Stimulated activated CD8-positive, alpha-beta memory T cell treated with anti-CD3 and anti-CD28 coated beads, Interleukin-4, amount 100 ng/mL, for 4 hours (primary cell): ENCODE data around the gene DCLRE1B.

Experiments
- DNase-seq, 2 donors: peaks; one replicate each; pipeline ENCODE4 v3.0.0-alpha.2; 2020; ENCODE audit warnings: low read depth in 2 of 2, low spot score in 1 of 2

The DCLRE1B gene

GRCh38 chr1:113886417-113887401 lies 18.4 kb upstream of the DCLRE1B start:
- DNase-seq: no peak

DNA sequence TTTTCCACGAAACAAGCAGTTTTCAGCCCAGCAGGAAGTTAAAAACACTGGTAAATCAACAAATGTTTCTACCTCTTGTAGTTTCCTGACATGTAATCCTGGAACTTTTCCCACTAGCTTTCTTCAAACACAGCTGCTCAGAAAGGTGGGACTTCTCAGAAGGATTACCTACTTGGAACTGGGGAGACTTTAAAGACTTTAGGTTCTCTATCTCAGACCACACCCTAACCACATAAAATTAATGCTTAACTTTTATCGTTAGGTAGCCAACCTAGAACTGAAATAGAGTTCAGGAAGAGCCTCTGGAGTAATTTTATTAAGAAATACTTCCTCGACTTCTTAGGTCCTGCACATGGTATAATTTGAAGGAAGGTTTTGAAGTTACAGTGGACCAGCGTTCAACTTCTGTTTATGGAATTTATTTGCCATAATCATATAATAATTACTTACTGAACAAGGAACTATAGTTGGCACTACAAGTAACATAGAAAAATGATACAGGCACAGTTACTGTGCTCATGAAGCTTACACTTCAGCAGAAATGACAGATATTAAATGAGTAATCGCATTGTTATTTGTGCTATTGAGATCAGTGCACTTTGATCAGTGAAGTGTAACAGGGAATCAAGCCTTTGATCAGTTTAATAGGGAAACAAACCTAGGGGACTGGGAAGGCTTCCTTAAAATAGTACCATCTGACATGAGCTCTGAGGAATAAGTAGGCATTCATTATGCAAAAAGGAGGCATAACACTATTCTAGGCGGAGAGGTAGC lies 17.5 kb upstream of the DCLRE1B start, which contains the start of gene BCL2L15:
TSS of gene BCL2L15 (minus strand) at position 180 of the 774 bp plus-strand sequence. CDS start 206 bp downstream, outside the sequence.
- DNase-seq: no peak

GRCh38 chr1:113890816-113891215 lies 14.3 kb upstream of the DCLRE1B start:
- DNase-seq: no peak

- DNase-seq: no peak
Observed at GRCh38 chr1:113891631-113892220, 13.4 kb upstream of the DCLRE1B start.

DNA sequence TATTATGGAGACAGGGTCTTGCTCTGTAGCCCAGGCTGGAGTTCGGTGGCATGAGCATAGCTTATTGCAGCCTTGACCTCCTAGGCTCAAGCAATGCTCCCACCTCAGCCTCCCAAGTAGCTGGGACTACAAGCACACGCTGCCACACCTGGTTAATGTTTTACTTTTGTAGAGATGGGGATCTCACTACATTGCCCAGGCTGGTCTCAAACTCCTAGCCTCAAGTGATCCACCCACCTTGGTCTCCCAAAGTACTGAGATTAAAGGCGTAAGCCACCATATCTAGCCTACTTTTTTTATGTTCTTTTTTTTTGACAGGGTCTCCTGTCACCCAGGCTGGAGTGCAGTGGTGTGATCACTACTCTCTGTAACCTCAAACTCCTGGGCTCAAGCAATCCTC lies 11.9 kb upstream of the DCLRE1B start:
- DNase-seq: no peak

DNA sequence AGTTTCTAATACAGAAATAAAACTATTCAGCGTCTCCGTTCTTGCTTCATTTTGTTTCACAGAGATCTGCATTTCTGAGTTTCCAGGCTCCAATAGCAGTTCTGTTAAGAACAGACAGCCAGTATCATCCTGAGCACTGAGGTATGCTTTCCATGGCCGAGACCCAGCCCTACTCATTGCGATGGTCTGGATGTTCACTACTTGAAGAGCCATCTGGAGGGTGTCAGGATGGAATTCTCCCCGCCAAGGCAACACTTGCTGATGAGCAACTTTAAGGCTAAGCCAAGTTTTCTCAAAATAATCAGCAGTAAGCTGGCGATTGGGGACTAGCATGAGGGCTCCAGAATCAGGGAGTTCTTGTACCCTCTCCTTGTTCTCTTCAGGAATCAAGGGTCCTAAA lies 10.0 kb upstream of the DCLRE1B start:
- DNase-seq: no peak

DNA sequence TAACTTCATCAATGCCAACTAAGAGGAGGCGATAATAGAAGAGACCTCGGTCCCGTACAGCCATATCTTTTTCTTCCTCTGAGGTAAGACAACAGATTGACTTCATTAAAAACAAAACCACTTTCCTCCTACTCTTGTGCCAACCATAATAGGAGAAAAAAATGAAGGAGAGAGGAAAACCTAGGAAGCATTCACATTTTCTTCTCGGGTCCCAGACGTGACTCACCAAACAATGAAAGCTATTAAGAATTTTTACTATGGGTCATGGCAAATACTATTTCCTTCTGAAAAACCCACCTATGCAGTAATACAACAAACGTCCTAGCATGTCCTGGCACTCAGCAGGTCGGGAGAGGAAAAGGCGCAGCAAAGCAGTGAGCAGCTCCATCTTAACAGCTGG lies 9.2 kb upstream of the DCLRE1B start:
- DNase-seq: no peak

GRCh38 chr1:113898241-113898814 lies 6.8 kb upstream of the DCLRE1B start:
- DNase-seq: no peak

GRCh38 chr1:113899111-113899510 lies 6.0 kb upstream of the DCLRE1B start:
- no peak for DNase-seq

DNA sequence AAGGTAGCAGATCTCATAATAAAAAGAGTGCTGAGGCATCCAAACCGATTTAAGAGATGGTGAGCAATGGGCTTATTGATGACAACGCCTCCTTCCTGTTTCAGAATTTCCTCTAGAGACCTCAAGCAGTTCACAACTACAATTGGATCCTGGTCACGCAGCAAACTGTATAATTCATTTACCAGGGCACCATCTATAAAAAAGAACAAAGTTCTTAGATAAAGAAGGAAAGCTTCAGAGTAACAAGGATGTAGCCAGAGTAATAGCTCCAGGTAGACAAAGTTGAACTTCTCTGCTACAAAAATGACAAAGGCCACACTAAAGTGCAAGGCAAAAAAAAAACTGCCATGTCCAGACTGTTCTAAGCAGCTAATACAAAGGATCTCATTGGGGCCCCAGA lies 3.9 kb upstream of the DCLRE1B start:
- DNase-seq: no peak

GRCh38 chr1:113903501-113904292 lies 1.4 kb upstream of the DCLRE1B start:
- no peak for DNase-seq

DNA sequence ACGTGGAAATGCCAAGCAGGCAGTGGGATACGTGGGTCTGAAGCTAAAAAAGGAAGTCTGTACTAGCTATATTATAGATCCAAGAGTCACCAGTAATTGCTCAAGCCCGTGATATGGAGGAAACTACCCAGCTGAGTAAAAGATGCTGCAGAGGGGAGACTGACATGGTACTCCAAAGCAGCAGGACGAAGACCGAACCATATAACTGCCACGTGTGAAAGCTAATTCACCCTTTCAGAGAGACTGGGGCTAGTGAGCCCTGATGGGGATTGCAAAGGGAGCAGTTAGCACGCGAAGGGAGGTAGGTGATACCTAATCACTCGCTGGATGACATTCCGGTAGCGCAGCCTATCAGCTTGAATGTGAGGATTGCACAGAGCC lies 843 bp upstream of the DCLRE1B start:
- DNase-seq: no peak

DNA sequence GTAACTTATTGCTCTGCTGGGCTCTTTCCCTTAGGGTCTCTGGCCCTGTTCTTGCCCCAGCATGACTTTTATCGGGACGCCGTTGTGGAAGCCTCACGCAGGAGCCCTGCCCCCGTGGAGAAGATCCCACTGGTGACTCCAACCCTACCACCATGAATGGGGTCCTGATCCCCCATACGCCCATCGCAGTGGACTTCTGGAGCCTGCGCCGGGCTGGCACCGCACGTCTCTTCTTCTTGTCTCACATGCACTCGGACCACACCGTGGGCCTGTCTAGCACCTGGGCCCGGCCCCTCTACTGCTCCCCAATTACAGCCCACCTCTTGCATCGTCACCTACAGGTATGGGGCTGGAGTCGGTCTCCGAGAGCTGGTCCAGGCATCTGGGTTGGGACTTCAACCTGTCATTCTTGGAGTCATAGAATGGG lies 322 bp downstream of the DCLRE1B start:
- no peak for DNase-seq

- no peak for DNase-seq
Observed at GRCh38 chr1:113912594-113913311, 7.6 kb downstream of the DCLRE1B start.

DNA sequence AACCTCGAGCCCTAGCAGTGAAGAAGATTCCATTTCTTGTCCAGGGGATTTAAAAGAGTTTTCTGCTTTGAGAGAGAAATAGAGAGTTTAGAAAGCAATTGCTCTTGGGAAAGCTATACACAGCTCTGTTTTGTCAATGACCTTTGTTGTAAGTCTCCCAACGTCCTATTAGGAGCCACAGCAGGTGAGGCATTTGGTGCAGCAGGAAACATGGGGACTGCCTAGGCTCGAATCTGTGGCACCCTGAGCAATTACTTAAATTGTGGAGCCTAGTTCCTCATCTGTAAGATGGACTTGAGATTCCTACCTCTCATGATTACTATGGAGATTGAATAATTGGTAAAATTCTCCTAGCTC lies 8.2 kb downstream of the DCLRE1B start:
- DNase-seq: no peak

GRCh38 chr1:113913887-113914664 lies 8.9 kb downstream of the DCLRE1B start:
- no peak for DNase-seq

- DNase-seq: no peak
Observed at GRCh38 chr1:113916974-113917373, 11.8 kb downstream of the DCLRE1B start.

- DNase-seq: no peak
Observed at GRCh38 chr1:113917400-113918082, 12.4 kb downstream of the DCLRE1B start.

DNA sequence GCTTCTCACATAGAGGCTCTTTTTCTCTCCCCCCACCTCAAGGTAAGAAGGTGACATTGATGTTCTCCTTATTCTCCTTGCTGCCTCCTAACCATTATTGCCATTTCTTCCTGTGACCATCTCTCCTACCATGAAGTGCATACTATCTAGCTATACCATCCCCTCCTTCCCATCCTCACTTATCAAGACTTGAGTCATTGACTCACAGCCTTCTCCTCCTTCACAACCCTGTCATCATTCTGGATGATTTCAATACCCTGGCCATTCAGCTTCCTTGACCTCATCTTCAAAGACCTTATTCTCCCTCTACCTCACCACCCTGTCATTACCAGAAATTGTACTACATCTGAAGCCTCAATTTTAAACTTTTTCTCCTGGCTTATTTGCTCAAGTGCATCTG lies 13.1 kb downstream of the DCLRE1B start:
- DNase-seq: no peak
